ELR (cell line): ENCODE data around the gene NUP214.
"Not testable (repeated sequence)": the region's sequence is repeated elsewhere in the genome, so short reads cannot be mapped to it uniquely, and the experiment has no call there.

Experiments used
- DNase-seq: peaks from one replicate; pipeline ENCODE4 v3.0.0-alpha.2; 2015; ENCODE audit warnings: low read depth

The NUP214 gene

DNA sequence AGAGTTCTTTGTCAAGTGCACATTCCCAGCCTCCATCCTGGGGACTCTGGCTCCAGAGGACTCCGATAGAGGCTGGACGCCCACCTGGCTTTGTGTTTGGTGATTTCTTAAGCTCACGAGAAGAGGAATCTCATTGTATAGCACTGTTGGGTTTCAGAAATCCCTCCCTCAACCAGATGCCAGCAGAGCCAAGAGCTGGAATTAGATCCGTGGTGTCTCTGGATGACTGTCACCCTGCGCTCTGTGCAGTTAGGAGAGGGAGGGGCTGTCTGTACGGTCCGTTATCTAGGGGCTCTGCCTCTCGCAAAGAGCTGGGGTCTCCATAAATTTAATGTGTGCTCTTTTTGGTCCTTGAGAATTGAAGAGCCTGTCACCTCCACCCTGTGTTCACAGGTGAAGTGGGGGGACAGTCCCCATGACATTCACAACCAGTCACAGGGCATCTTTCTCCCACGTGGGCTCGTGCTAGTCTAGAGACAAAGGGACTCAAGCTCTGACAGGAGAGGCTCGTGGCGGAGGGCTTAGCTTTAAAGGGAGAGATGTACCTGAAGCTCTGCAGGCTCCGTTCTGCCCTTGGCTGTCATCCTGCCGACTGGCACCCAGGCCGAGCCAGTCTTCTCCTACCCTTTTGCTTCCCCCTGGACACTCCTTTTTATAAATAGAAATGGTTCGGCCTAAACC is 109.6 kb downstream of the NUP214 start:
- no peak for DNase-seq

DNA sequence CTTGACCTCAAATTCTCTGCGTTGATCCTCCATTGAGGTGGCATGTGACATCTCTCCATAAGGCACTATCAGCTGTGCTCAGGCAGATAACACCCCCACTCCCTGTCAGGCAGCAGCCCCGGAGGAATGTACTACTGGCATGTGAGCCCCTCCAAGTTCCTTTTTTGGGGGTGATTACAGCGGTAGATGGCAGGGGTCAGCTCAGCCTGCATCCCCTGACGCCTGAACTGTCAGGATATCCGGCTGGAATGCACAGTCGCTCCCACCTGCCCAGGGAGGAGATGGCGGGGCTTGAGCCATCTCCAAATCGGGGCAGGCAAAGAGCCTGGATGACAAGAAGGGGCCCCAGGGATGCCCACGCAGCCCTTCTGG is 110.1 kb downstream of the NUP214 start:
- DNase-seq: no peak

DNA sequence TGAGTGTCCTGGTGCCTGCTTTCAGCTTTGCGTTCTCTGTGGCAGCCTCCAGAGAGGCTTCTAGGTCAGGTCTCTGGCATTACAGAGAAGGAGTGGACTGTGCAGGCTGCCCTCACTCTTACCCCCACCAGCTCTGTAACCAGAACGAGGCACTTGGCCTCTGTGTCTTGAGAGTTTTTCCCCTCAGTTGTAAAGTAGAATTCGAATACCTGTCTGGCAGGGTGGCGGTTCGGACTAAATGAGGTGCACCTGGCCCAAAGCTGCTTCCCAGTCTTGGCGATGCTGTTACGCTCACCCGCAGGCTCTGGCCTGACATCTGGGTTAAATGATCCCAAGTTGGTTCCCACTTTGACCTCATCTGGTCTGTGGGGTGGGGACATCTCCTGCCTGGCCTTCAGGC is 110.8 kb downstream of the NUP214 start:
- no peak for DNase-seq

DNA sequence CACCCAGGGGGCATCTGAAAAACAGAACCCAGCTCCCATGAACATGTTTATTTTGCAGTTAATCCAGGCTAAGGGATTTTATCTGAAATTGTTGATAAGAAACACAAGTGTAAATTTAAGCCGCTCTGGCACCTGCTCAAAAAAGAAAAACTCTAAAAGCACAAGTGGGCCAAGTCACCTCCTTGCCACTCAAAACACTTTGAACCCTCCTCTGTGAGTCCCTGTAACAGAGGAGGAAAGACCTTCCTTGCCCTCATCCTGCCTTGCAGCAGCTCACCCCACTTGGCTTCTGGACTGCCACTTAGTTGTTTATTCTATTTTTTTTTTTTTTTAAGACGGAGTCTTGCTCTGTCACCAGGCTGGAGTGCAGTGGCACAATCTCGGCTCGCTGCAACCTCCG is 111.4 kb downstream of the NUP214 start:
- no peak for DNase-seq

DNA sequence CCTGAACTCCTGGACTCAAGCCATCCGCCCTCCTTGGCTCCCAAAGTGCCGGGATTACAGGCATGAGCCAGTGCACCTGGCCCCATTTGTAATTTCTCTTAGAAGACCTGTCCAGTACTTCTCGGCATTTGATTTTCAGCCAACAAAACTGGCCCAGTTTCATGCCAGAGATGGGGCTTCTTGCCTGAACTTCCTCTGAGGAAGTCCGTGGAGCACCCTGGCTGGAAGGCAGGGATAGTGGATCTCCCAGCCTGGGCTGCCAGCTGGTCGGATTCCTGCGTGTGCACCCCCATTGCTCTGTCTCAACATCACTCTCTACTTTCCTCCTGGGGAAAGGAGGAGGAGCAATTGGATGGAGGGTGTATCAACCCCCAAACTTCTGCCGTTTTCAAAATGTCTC is 111.9 kb downstream of the NUP214 start:
- no peak for DNase-seq

DNA sequence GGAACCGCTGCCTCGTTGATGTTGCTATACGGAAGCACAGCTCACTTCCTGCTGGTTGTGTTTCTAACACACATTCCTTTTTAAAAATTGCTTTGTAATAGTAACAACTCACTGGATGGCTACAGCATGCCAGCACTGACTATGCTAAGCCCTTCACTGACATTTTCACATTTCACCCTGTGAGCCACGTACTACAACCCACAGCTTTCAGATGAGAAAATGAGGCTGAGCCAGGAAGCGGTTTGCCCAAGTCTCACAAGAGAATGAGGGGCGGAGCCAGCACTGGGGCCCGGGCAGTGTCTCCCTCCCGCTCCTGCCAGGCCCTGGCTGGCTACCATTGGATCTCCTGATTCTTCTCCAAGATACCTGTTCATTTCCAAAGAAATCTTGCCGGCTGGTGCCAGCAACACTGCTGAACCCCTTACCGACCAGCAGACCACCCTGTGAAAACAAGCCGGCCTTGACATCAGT is 112.6 kb downstream of the NUP214 start:
- DNase-seq: peak; percentile 70

DNA sequence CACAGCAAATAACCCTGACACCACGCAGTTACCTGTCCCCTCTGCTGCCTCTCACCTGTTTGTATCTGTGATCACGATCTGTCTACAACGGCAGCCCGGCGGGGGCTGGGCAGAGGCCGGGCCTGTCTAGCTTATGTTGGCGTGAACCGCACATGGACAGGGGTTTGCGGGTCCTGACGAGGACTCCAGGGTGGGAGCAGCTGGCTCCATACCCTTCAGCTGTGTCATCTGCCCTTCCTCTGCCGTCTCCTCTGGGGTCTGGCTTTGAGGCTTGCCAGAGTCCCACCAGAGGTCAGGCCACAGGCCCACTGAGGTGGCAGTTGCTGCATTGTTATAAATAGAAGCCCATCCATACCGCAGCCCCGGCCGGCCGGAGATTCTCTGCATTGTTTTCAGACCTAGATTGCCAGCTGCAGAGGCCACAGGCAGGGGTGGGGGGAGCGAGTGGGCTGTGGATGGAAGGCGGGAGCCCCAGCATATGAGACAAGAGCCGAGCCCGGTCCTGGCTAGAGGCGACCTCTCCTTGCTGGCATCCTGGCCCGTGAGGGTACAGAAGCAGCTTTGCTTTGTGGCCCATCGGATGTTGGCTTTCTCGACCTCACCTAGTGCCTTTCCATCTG is 113.1 kb downstream of the NUP214 start:
- DNase-seq: no peak

DNA sequence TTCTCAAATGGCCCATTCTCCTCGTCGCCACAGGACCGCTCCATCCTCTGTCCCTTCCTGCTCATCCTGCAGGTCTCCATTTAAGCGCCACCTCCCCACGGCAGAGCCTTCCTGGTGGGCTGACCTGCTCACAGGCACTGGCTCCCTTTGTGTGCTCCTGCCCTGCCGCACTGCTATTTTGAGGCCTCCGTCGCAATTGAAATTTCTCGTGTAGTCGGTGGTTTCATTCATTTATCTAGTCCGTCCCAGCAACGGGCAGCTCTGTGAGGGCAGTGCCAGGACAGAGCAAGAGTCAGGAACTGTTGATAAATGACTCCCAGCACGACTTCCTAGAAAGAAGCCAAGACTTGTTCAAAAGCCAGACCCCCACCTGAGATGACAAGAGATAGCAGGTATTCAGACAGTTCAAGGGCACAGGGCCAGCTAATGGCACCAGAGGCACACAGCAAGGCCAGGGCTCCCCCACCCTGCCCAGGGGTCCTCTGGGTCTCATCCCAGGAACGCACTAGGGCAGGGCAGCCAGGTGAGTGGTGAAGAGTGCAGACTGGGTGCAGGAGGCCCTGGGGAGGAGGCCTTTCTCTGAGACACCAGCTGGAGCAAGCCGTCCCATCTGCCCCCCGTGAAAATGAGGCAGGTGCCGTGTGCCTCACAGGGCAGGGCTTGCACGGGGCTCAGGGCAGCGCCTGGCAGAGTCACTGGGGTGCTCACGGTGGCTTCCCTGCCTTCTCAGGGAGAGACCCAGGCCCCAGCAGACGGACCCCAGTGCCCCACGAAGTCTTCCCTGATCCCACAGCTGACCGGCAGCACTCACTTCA is 114.0 kb downstream of the NUP214 start:
- no peak for DNase-seq

- DNase-seq: no peak
Measured at GRCh38 chr9:131240047-131240921, 114.9 kb downstream of the NUP214 start.

GRCh38 chr9:131244331-131244730 is 118.9 kb downstream of the NUP214 start:
- DNase-seq: not testable (repeated sequence)

DNA sequence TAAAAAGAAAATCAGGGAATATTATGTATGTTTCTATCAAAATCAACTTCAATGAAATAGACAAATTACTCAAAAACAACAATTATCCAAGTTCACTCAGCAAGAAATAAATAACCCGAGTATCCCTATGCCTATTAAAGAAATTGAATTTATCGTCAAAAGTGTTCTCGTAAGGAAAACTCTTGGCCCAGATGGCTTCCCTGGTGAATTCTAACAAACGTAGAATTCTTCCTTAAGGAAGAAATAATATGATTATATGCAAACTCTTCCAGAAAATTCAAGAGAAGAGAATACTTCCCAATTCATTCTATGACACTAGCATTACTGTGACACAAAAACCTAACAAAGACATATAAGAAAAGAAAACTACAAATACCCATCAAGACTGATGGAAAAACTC is 121.2 kb downstream of the NUP214 start:
- no peak for DNase-seq

DNA sequence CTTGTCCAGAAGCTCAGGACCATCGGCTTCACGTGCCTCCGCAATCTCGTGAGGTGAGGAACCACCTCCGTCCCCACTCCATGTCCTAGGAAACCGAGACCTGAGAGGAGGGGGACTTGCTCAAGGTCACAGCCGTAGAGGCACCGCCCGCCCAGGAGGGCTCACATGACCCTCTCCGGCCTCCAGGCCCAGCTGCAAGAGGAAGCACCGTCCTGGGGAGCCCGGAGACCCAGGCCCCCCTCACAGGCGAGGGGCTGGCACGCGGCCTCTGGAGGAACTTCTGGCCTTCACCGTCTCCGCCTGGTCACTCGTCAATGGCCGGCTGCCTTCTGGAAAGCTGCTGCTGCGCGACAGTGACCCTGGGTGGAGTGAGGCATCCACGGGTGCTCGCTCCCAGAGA is 126.7 kb downstream of the NUP214 start:
- DNase-seq: no peak

- DNase-seq: peak; percentile 23
Measured at GRCh38 chr9:131253891-131254491, 128.6 kb downstream of the NUP214 start.

DNA sequence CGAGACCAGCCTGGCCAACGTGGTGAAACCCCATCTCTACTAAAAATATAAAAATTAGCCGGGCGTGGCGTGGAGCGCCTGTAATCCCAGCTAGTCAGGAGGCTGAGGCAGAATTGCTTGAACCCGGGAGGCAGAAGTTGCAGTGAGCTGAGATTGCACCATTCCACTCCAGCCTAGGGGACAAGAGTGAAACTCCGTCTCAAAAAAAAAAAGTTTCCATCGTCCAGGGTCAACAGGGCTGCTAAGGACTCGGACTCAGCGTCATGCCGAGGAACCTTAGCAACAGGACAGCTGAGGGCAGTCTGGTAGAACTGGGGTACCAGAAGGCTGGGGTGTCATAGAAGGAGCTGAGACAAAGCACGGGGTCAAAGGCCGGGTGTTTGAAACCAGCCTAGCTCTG is 129.2 kb downstream of the NUP214 start:
- DNase-seq: no peak

DNA sequence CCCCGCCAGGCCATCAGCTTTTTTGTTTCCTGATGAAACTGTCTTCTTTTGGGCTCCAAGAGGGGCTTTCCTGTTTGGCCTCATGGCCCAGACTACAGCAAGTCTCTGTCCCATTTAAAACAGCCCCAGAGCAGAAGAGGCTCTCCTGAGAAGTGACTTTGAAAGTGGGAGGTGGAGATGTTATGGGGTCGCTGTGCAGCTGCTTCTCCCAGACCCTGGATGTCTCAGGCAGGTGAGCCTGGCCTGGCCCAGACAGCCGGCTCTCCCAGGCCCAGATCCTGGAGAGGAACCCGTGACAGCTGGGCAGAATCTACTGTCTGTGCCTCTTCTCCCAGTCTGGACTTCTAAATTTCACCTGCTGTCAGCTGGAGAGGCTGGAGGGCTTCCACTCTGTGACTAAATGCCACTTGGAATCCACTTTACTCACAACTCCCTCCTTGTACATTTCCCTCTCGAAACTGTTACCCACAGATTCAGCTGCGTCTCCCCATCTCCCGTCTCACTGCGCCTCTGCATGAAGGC is 130.4 kb downstream of the NUP214 start:
- DNase-seq: no peak

DNA sequence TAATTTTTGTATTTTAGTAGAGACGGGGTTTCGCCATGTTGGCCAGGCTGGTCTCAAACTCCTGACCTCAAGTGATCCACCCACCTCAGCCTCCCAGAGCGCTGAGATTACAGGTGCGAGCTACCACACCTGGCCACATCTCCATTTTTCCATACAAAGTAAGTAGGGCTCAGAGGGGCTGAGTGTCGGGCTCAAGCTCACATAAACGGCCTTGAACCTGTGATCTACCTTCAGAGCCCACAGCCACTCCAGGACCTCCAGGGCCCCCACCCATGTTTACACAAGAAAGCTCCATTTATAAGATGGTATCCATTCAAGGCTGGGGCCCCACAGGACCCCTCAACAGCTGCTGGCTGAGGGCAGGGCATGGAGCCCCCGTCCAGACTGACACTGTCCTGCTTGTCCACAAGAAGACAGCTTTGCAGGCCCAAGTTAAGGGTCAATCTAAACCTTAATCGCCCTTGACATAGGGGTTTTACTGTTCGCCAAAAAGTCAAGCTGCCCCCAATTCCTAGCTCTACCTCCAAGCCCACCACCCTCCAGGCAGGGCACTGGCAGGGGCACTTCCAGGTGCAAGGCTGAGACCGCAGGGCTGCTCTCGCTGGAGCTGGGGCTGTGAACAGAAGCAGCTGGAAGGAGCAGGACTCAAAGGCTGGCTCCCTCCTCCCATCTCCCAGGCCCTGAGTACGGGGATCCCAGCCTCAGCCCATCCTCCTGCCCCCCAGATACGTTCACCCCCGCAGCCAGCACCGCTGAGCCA is 132.1 kb downstream of the NUP214 start:
- no peak for DNase-seq

DNA sequence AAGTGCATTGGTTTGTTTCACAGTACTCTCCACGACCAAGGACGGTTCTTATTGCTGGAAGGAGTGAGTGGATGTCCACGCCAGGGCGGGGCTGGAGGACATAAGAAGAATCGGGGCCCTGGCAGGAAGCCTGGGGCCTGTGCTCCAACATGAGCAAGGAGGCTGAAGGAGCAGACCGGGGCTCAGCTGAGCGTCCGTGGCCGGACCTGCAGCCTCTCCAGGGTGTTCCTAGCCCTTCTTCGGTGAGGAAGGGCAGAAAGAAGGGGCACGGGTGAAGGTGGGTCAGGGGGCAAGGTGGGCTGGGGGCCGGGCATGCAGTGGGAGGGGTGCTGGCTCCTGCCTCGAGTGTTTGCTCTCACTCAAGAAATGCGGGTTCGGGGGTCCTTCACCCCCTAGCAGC is 132.8 kb downstream of the NUP214 start:
- no peak for DNase-seq

GRCh38 chr9:131258698-131259431 is 133.5 kb downstream of the NUP214 start:
- DNase-seq: no peak

- no peak for DNase-seq
Measured at GRCh38 chr9:131259432-131259898, 134.1 kb downstream of the NUP214 start.
